ENCODE data around the gene ADCY7.

GRCh38 chr16:50268352-50268751 lies 2.0 kb downstream of the ADCY7 start:
- TF ChIP-seq KAT7 (CRISPR knock-in tag; IDR thresholded peaks at IDR 0.05; ENCODE audit: borderline replicate concordance) (no peak), MXD4 (CRISPR knock-in tag; IDR thresholded peaks at IDR 0.05; ENCODE audit: borderline replicate concordance) (no peak), E2F4 (CRISPR knock-in tag; IDR thresholded peaks at IDR 0.05; ENCODE audit: borderline replicate concordance, low read depth) (no peak), CTCF (IDR thresholded peaks at IDR 0.05) (no peak), MAX (CRISPR knock-in tag; IDR thresholded peaks at IDR 0.05) (no peak), TP53 (CRISPR knock-in tag; IDR thresholded peaks at IDR 0.05) (no peak), ZNF232 (CRISPR knock-in tag; IDR thresholded peaks at IDR 0.05) (no peak), USF2 (CRISPR knock-in tag; IDR thresholded peaks at IDR 0.05) (no peak), JUN (CRISPR knock-in tag; IDR thresholded peaks at IDR 0.05) (no peak), NFE2L1 (CRISPR knock-in tag; IDR thresholded peaks at IDR 0.05) (no peak), FOXP4 (CRISPR knock-in tag; IDR thresholded peaks at IDR 0.05) (no peak), ATF6 (CRISPR knock-in tag; IDR thresholded peaks at IDR 0.05) (no peak), NR1H2 (CRISPR knock-in tag; IDR thresholded peaks at IDR 0.05) (no peak)

Measured in WTC11 (cell line).